ENCODE data around the gene SLC29A3.

SLC29A3 gene

DNA sequence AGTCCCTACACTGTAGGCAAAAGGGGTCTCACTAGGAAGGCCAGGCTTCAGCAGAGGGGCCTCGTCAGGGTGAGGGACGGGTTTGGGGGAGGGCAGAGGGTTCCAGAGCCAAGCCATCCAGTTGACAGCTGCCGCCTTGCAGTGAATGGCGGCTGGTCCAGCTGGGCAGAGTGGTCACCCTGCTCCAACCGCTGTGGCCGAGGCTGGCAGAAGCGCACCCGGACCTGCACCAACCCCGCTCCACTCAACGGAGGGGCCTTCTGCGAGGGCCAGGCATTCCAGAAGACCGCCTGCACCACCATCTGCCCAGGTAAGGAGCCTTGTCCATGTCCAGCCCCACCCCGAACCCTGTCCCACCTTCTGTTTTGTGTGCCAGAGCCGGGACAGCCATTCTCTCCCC is 31.6 kb upstream of the SLC29A3 start:
- Histone ChIP-seq H3K27me3 (ENCODE audit: control insufficient read depth in 3 of 3, insufficient read depth in 3 of 3, low read depth in 1 of 3, low read length in 3 of 3) (peaks cover 0 to 11% (median 2%) of the 10 kb centered on the region in 3 experiments), H2BK15ac (ENCODE audit: low read length) (no peak overlapping the region), H3K4me3 (ENCODE audit: low read length in 2 of 2) (no peak overlapping the region), H4K91ac (ENCODE audit: low read depth, low read length, poor library complexity) (no peak overlapping the region), H2BK5ac (ENCODE audit: low read length) (no peak overlapping the region), H3K23ac (ENCODE audit: low read depth, low read length, poor library complexity) (no peak overlapping the region), H2BK12ac (ENCODE audit: low read length) (no peak overlapping the region), H2BK120ac (ENCODE audit: low read depth, low read length) (no peak overlapping the region), H3K4me2 (ENCODE audit: insufficient read depth, low read length, poor library complexity, severe bottlenecking) (no peak overlapping the region), H3K14ac (ENCODE audit: low read length) (no peak overlapping the region), H4K8ac (ENCODE audit: low read depth, low read length) (no peak overlapping the region), H3K9me3 (replicated peaks in 1 of 2; ENCODE audit: control insufficient read depth in 2 of 2, insufficient read depth in 1 of 2, low read depth in 1 of 2, low read length in 2 of 2) (peaks cover 0 to 2% of the 10 kb centered on the region in 2 donors), H3K4me1 (ENCODE audit: control insufficient read depth in 2 of 2, insufficient read depth in 1 of 2, low read depth in 1 of 2, low read length in 2 of 2) (peaks cover 0 to 2% of the 10 kb centered on the region in 2 donors), H3K79me1 (ENCODE audit: low read depth, low read length) (peaks cover 9% of the 10 kb centered on the region), H2AFZ (ENCODE audit: low read length) (no peak overlapping the region), H2AK5ac (ENCODE audit: low read depth, low read length) (no peak overlapping the region), H3K9ac (ENCODE audit: low read depth, low read length, poor library complexity) (peak overlapping the region; percentile 32), H3K36me3 (replicated peaks in 1 of 2; ENCODE audit: control insufficient read depth in 2 of 2, insufficient read depth in 2 of 2, low read length in 2 of 2) (no peaks in the 10 kb centered on the region), H3K18ac (ENCODE audit: low read length) (peak overlapping the region; percentile 24), H3K4ac (ENCODE audit: low read length) (no peak overlapping the region), H3K27ac (replicated peaks; ENCODE audit: low read length) (no peak overlapping the region)
- no peak for DNase-seq (ENCODE audit: low spot score)
- WGBS, 2 donors (ENCODE audit: extremely low coverage in 2 of 2, insufficient read length in 2 of 2, insufficient replicate concordance in 1 of 2): no CpG with 5 or more reads among the region's 14 CpGs

DNA sequence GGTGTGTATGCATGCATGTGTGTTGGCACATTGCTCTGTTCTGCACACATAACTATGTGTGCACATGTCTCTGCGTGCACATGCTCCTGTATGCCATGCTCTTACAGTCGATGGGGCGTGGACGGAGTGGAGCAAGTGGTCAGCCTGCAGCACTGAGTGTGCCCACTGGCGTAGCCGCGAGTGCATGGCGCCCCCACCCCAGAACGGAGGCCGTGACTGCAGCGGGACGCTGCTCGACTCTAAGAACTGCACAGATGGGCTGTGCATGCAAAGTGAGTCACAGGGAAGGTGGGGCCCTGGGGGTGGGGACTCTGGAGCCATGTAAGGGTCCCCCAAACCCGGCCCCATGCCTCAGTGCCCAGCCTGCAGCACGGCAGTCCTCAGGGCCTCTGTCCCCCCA is 30.6 kb upstream of the SLC29A3 start:
- Histone ChIP-seq H3K4ac (ENCODE audit: low read length) (no peak overlapping the region), H3K23ac (ENCODE audit: low read depth, low read length, poor library complexity) (no peak overlapping the region), H4K8ac (ENCODE audit: low read depth, low read length) (no peak overlapping the region), H3K9me3 (replicated peaks in 1 of 2; ENCODE audit: control insufficient read depth in 2 of 2, insufficient read depth in 1 of 2, low read depth in 1 of 2, low read length in 2 of 2) (peaks cover 0 to 2% of the 10 kb centered on the region in 2 donors), H3K79me1 (ENCODE audit: low read depth, low read length) (peaks cover 9% of the 10 kb centered on the region), H4K91ac (ENCODE audit: low read depth, low read length, poor library complexity) (no peak overlapping the region), H2BK12ac (ENCODE audit: low read length) (no peak overlapping the region), H3K14ac (ENCODE audit: low read length) (no peak overlapping the region), H3K9ac (ENCODE audit: low read depth, low read length, poor library complexity) (no peak overlapping the region), H2AK5ac (ENCODE audit: low read depth, low read length) (no peak overlapping the region), H3K18ac (ENCODE audit: low read length) (no peak overlapping the region), H2BK5ac (ENCODE audit: low read length) (no peak overlapping the region), H2BK120ac (ENCODE audit: low read depth, low read length) (no peak overlapping the region), H2BK15ac (ENCODE audit: low read length) (no peak overlapping the region), H3K4me3 (ENCODE audit: low read length in 2 of 2) (peak overlapping the region in 1 of 2 donors; percentile 52), H3K4me2 (ENCODE audit: insufficient read depth, low read length, poor library complexity, severe bottlenecking) (no peak overlapping the region), H2AFZ (ENCODE audit: low read length) (no peak overlapping the region), H3K27me3 (ENCODE audit: control insufficient read depth in 3 of 3, insufficient read depth in 3 of 3, low read depth in 1 of 3, low read length in 3 of 3) (peaks cover 0 to 11% (median 2%) of the 10 kb centered on the region in 3 experiments), H3K27ac (replicated peaks; ENCODE audit: low read length) (no peak overlapping the region), H3K4me1 (ENCODE audit: control insufficient read depth in 2 of 2, insufficient read depth in 1 of 2, low read depth in 1 of 2, low read length in 2 of 2) (peaks cover 0 to 2% of the 10 kb centered on the region in 2 donors), H3K36me3 (replicated peaks in 1 of 2; ENCODE audit: control insufficient read depth in 2 of 2, insufficient read depth in 2 of 2, low read length in 2 of 2) (no peaks in the 10 kb centered on the region)
- DNase-seq (ENCODE audit: low spot score): no peak
- WGBS, 2 donors (ENCODE audit: extremely low coverage in 2 of 2, insufficient read length in 2 of 2, insufficient replicate concordance in 1 of 2): no CpG with 5 or more reads among the region's 15 CpGs

DNA sequence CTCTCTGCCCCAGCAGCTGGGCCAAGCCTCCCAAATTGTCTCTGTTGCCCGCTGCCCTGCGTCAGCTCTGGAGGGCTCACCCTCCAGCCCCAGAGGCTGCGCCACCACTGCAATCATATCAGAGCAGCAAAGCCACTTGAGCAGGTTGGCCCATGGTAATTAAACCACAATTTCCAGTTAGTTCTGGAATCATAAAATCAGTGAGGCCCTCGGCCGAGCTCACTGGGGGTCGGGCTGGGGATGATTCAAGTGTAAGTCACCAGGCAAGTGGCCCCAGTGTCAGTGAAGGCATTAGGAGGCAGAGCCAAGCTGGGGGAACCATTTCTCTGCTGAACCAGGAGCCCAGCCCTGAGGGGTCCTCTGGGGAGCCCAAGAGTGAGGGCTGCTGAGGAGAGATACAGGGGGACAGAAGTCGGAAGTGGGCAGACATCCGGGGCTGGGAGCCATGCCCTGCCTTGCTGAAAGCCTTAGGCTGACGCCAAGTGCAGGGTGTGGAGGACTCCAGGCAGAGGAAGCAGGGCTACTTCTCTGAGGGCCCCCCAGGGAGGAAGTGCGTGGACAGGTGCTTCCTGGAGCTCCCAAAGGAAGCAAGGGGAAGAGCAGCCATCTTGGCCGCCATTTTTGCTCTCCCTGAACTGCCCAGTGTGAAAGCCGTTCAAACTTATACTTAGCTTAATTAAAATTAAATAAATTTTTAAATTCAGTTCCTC is 29.5 kb upstream of the SLC29A3 start:
- Histone ChIP-seq H3K36me3 (replicated peaks in 1 of 2; ENCODE audit: control insufficient read depth in 2 of 2, insufficient read depth in 2 of 2, low read length in 2 of 2) (no peaks in the 10 kb centered on the region), H2BK5ac (ENCODE audit: low read length) (no peak overlapping the region), H2BK120ac (ENCODE audit: low read depth, low read length) (no peak overlapping the region), H2BK12ac (ENCODE audit: low read length) (no peak overlapping the region), H3K9me3 (replicated peaks in 1 of 2; ENCODE audit: control insufficient read depth in 2 of 2, insufficient read depth in 1 of 2, low read depth in 1 of 2, low read length in 2 of 2) (peaks cover 0 to 2% of the 10 kb centered on the region in 2 donors), H3K4me1 (ENCODE audit: control insufficient read depth in 2 of 2, insufficient read depth in 1 of 2, low read depth in 1 of 2, low read length in 2 of 2) (peaks cover 0 to 2% of the 10 kb centered on the region in 2 donors), H3K23ac (ENCODE audit: low read depth, low read length, poor library complexity) (no peak overlapping the region), H3K27ac (replicated peaks; ENCODE audit: low read length) (no peak overlapping the region), H3K4ac (ENCODE audit: low read length) (no peak overlapping the region), H3K79me1 (ENCODE audit: low read depth, low read length) (peaks cover 8% of the 10 kb centered on the region), H3K18ac (ENCODE audit: low read length) (peak overlapping the region; percentile 60), H2AFZ (ENCODE audit: low read length) (no peak overlapping the region), H3K9ac (ENCODE audit: low read depth, low read length, poor library complexity) (no peak overlapping the region), H2AK5ac (ENCODE audit: low read depth, low read length) (no peak overlapping the region), H4K8ac (ENCODE audit: low read depth, low read length) (no peak overlapping the region), H3K4me3 (ENCODE audit: low read length in 2 of 2) (no peak overlapping the region), H4K91ac (ENCODE audit: low read depth, low read length, poor library complexity) (no peak overlapping the region), H3K27me3 (ENCODE audit: control insufficient read depth in 3 of 3, insufficient read depth in 3 of 3, low read depth in 1 of 3, low read length in 3 of 3) (peaks cover 0 to 12% (median 2%) of the 10 kb centered on the region in 3 experiments), H3K14ac (ENCODE audit: low read length) (no peak overlapping the region), H2BK15ac (ENCODE audit: low read length) (no peak overlapping the region), H3K4me2 (ENCODE audit: insufficient read depth, low read length, poor library complexity, severe bottlenecking) (no peak overlapping the region)
- no CpG with 5 or more reads among the region's 12 CpGs for WGBS, 2 donors (ENCODE audit: extremely low coverage in 2 of 2, insufficient read length in 2 of 2, insufficient replicate concordance in 1 of 2)
- DNase-seq (ENCODE audit: low spot score): no peak

DNA sequence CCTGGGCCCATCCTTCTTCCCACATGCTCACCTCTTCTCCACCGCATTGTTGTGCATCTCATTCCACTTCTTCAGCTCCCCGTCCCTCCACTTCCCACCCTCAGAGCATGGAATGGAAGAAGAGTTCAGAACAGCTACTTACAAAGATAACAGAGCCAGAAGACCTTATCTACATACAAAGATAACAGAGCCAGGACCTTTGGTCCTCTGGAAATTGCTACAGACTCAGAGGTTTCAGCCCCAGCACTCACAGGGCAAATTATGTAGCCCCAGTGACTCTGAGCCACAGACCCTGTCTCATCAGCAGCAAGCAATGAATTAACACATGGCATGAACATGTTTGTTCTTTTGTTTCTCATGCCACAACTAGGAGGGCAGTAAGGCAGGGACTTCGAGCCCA is 28.7 kb upstream of the SLC29A3 start:
- no CpG with 5 or more reads among the region's 3 CpGs for WGBS, 2 donors (ENCODE audit: extremely low coverage in 2 of 2, insufficient read length in 2 of 2, insufficient replicate concordance in 1 of 2)
- no peaks in the 10 kb centered on the region for H3K36me3 ChIP-seq (replicated peaks in 1 of 2; ENCODE audit: control insufficient read depth in 2 of 2, insufficient read depth in 2 of 2, low read length in 2 of 2)
- H3K27ac ChIP-seq (replicated peaks; ENCODE audit: low read length): no peak overlapping the region
- no peak overlapping the region for H4K91ac ChIP-seq (ENCODE audit: low read depth, low read length, poor library complexity)
- H4K8ac ChIP-seq (ENCODE audit: low read depth, low read length): no peak overlapping the region
- no peak overlapping the region for H3K18ac ChIP-seq (ENCODE audit: low read length)
- no peak overlapping the region for H2AK5ac ChIP-seq (ENCODE audit: low read depth, low read length)
- no peak overlapping the region for H3K4ac ChIP-seq (ENCODE audit: low read length)
- H3K9me3 ChIP-seq (replicated peaks in 1 of 2; ENCODE audit: control insufficient read depth in 2 of 2, insufficient read depth in 1 of 2, low read depth in 1 of 2, low read length in 2 of 2): peaks cover 0 to 2% of the 10 kb centered on the region in 2 donors
- no peaks in the 10 kb centered on the region for H3K4me1 ChIP-seq (ENCODE audit: control insufficient read depth in 2 of 2, insufficient read depth in 1 of 2, low read depth in 1 of 2, low read length in 2 of 2)
- H3K14ac ChIP-seq (ENCODE audit: low read length): no peak overlapping the region
- H3K27me3 ChIP-seq (ENCODE audit: control insufficient read depth in 3 of 3, insufficient read depth in 3 of 3, low read depth in 1 of 3, low read length in 3 of 3): peaks cover 0 to 11% (median 2%) of the 10 kb centered on the region in 3 experiments
- no peak for DNase-seq (ENCODE audit: low spot score)
- no peak overlapping the region for H3K4me2 ChIP-seq (ENCODE audit: insufficient read depth, low read length, poor library complexity, severe bottlenecking)
- H3K23ac ChIP-seq (ENCODE audit: low read depth, low read length, poor library complexity): no peak overlapping the region
- H2BK5ac ChIP-seq (ENCODE audit: low read length): no peak overlapping the region
- no peak overlapping the region for H2BK12ac ChIP-seq (ENCODE audit: low read length)
- H3K4me3 ChIP-seq (ENCODE audit: low read length in 2 of 2): no peak overlapping the region
- no peak overlapping the region for H2BK15ac ChIP-seq (ENCODE audit: low read length)
- H3K79me1 ChIP-seq (ENCODE audit: low read depth, low read length): peaks cover 6% of the 10 kb centered on the region
- no peak overlapping the region for H2BK120ac ChIP-seq (ENCODE audit: low read depth, low read length)
- no peak overlapping the region for H2AFZ ChIP-seq (ENCODE audit: low read length)
- no peak overlapping the region for H3K9ac ChIP-seq (ENCODE audit: low read depth, low read length, poor library complexity)
